NCI-H2029 treated with DMSO at 0.1 percent for 48 hours (cell line): ENCODE measurements around the gene COX7C.
"Not testable (repeated sequence)": the region's sequence is repeated elsewhere in the genome, so short reads cannot be mapped to it uniquely, and the experiment has no call there.

Source experiments
- DNase-seq: peaks from one replicate; lab custom pipeline; 2025; lab: John Stamatoyannopoulos, UW

The COX7C gene

GRCh38 chr5:86617756-86618576, at the start of gene COX7C:
Gene COX7C (plus strand): TSS chr5:86617941. CDS start chr5:86618056, 115 bp downstream.
- peak; percentile 99 for DNase-seq

GRCh38 chr5:86569522-86570426, 48.0 kb upstream of the COX7C start:
- DNase-seq: peak; percentile 79

- peak; percentile 79 for DNase-seq
These were observed 47.2 kb upstream of the COX7C start for GRCh38 chr5:86570427-86571083.

GRCh38 chr5:86571109-86571508, 46.6 kb upstream of the COX7C start:
- DNase-seq: not testable (repeated sequence)

GRCh38 chr5:86572825-86573517, 44.8 kb upstream of the COX7C start:
- DNase-seq: no peak

- DNase-seq: no peak
These were observed 38.2 kb upstream of the COX7C start for GRCh38 chr5:86579502-86579901.

GRCh38 chr5:86596476-86596875, 21.3 kb upstream of the COX7C start:
- no peak for DNase-seq

- DNase-seq: no peak
These were observed 11.9 kb upstream of the COX7C start for GRCh38 chr5:86605881-86606280.

- DNase-seq: no peak
These were observed 4.3 kb upstream of the COX7C start for GRCh38 chr5:86613455-86613854.

- no peak for DNase-seq
These were observed 409 bp upstream of the COX7C start for GRCh38 chr5:86617309-86617755.

GRCh38 chr5:86623785-86624483, 6.2 kb downstream of the COX7C start:
- DNase-seq: no peak

- no peak for DNase-seq
These were observed 7.4 kb downstream of the COX7C start for GRCh38 chr5:86625148-86625547.

GRCh38 chr5:86626149-86626548, 8.4 kb downstream of the COX7C start:
- DNase-seq: no peak

- DNase-seq: no peak
These were observed 13.4 kb downstream of the COX7C start for GRCh38 chr5:86631165-86631564.

- DNase-seq: no peak
These were observed 23.3 kb downstream of the COX7C start for GRCh38 chr5:86640998-86641397.

- DNase-seq: no peak
These were observed 27.1 kb downstream of the COX7C start for GRCh38 chr5:86644843-86645242.

GRCh38 chr5:86645885-86646284, 28.1 kb downstream of the COX7C start:
- no peak for DNase-seq

GRCh38 chr5:86646671-86647070, 28.9 kb downstream of the COX7C start:
- DNase-seq: no peak

- DNase-seq: no peak
These were observed 32.2 kb downstream of the COX7C start for GRCh38 chr5:86649832-86650505.

GRCh38 chr5:86660771-86661170, 43.0 kb downstream of the COX7C start:
- DNase-seq: not testable (repeated sequence)
